Vagina (tissue), 2 donors: Measurements from ENCODE around the gene TBX1. TPM values are rescaled to one million over a fixed set of nuclear protein-coding genes. Genes with fewer than 3 reads are reported as not detected.
A peak's percentile ranks its signal among the peaks of the same experiment; 100 is the strongest.

Experiments used
- DNase-seq, 2 donors: peaks; one replicate each; pipeline ENCODE4 v3.0.0-alpha.2; 2017; ENCODE audit errors: extremely low spot score in 2 of 2
- H3K27ac ChIP-seq: fragments of 200-600 bp; sonication (generic); one replicate; pipeline ENCODE4 v1.5.1; 2019
- H3K27me3 ChIP-seq: fragments of 200-600 bp; sonication (generic); one replicate; pipeline ENCODE4 v1.5.1; 2019
- H3K36me3 ChIP-seq, 2 donors: fragments of 200-600 bp; sonication (generic); one replicate each; pipeline ENCODE4 v1.5.1; 2017 to 2019
- H3K4me1 ChIP-seq: fragments of 200-600 bp; sonication (generic); one replicate; pipeline ENCODE4 v1.5.1; 2019
- H3K4me3 ChIP-seq, 2 donors: fragments of 200-600 bp; sonication (generic); 1 replicate in 1 of 2; 2 replicates in 1 of 2; pipeline ENCODE4 v1.5.1; 2016 to 2019
- H3K9me3 ChIP-seq: fragments of 200-600 bp; sonication (generic); one replicate; pipeline ENCODE4 v1.5.1; 2019
- POLR2A ChIP-seq, 2 donors: fragments of 450-650 bp; IDR thresholded peaks; one replicate each; pipeline ENCODE4 v1.6.1; 2017; ENCODE audit warnings: antibody characterized with exemption in 2 of 2, mild to moderate bottlenecking in 2 of 2, moderate library complexity in 2 of 2
- POLR2AphosphoS5 ChIP-seq, 2 donors: sonication (generic); formaldehyde crosslinking; IDR thresholded peaks; one replicate each; pipeline ENCODE4 v1.9.0; 2017; ENCODE audit warnings: antibody characterized with exemption in 2 of 2, mild to moderate bottlenecking in 2 of 2, low read depth in 1 of 2; ENCODE audit not compliant: insufficient read depth in 1 of 2
- intact Hi-C: fragments of 100-400 bp; cut with DNase I; formaldehyde crosslinking; loops from one replicate; pipeline ENCODE4 v1.15.1; 2023
- total RNA-seq: library from RNA; depleted of rRNA; stranded (reverse); fragments of >200 nt; gene quantifications from one replicate; pipeline ENCODE4 v1.2.3, GENCODE V29; 2016
- TF ChIP-seq, protein P1 (sequence below), 3 experiments: fragments of 450-650 bp in 2 of 3; fragments of 200-600 bp in 1 of 3; sonication (generic) in 1 of 3; IDR thresholded peaks; one replicate each; pipeline ENCODE4 v1.5.1; 2017 to 2019; ENCODE audit warnings: antibody characterized with exemption in 3 of 3, mild to moderate bottlenecking in 2 of 3, moderate library complexity in 2 of 3

TBX1 gene
- total RNA-seq: 7.1 TPM

- no peak within 1 kb of the TSS for H3K27ac ChIP-seq
- H3K36me3 ChIP-seq: no peaks in the 10 kb centered on the region
- no peaks in the 10 kb centered on the region for H3K9me3 ChIP-seq
- H3K4me3 ChIP-seq: peak within 1 kb of the TSS; percentile 32 to 44
- intact Hi-C loops: no loop called here
- no peak for TF ChIP-seq POLR2AphosphoS5 (IDR thresholded peaks at IDR 0.05; ENCODE audit: insufficient read depth in 1 of 2, low read depth in 1 of 2)
- TF ChIP-seq, protein P1, sequence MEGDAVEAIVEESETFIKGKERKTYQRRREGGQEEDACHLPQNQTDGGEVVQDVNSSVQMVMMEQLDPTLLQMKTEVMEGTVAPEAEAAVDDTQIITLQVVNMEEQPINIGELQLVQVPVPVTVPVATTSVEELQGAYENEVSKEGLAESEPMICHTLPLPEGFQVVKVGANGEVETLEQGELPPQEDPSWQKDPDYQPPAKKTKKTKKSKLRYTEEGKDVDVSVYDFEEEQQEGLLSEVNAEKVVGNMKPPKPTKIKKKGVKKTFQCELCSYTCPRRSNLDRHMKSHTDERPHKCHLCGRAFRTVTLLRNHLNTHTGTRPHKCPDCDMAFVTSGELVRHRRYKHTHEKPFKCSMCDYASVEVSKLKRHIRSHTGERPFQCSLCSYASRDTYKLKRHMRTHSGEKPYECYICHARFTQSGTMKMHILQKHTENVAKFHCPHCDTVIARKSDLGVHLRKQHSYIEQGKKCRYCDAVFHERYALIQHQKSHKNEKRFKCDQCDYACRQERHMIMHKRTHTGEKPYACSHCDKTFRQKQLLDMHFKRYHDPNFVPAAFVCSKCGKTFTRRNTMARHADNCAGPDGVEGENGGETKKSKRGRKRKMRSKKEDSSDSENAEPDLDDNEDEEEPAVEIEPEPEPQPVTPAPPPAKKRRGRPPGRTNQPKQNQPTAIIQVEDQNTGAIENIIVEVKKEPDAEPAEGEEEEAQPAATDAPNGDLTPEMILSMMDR (IDR thresholded peaks at IDR 0.05): no peak
- TF ChIP-seq POLR2A (IDR thresholded peaks at IDR 0.05): no peak
- H3K27me3 ChIP-seq: peaks cover 7% of the 10 kb centered on the region
- no peak for DNase-seq
- peaks cover 38% of the 10 kb centered on the region for H3K4me1 ChIP-seq
Measured at GRCh38 chr22:19760058-19760950, at the start of gene TBX1. TSS of gene TBX1 (plus strand) at chr22:19760778. CDS start at chr22:19760844, 66 bp downstream.

DNA sequence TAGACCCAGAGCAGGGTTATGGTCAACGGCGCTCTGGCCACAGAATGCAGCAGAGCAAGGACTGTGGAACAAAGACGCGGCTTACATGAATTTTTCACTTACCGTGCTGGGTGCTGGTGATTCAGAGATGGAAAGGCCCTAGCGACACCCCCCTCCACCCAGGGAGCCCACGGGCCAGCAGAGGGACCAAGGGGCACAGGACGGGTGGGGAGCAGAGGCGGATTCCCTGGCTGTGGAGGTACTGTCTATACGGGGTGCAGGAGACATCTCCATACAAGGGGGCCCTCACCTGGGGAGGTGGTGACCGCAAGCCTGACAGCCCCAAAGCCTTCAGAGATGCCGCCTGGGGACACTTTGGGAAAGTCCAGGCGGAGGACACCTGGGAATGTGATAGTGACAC, 47.3 kb upstream of the TBX1 start:
- Histone ChIP-seq H3K27ac (peak overlapping the region; percentile 75), H3K27me3 (no peaks in the 10 kb centered on the region), H3K36me3 (no peaks in the 10 kb centered on the region), H3K9me3 (no peaks in the 10 kb centered on the region), H3K4me1 (peaks cover 62% of the 10 kb centered on the region), H3K4me3 (no peak overlapping the region)
- no peak for TF ChIP-seq POLR2AphosphoS5 (IDR thresholded peaks at IDR 0.05; ENCODE audit: insufficient read depth in 1 of 2, low read depth in 1 of 2)
- no peak for TF ChIP-seq POLR2A (IDR thresholded peaks at IDR 0.05)
- TF ChIP-seq, protein P1 (IDR thresholded peaks at IDR 0.05): no peak
- DNase-seq: no peak
- intact Hi-C loops: no loop called here

DNA sequence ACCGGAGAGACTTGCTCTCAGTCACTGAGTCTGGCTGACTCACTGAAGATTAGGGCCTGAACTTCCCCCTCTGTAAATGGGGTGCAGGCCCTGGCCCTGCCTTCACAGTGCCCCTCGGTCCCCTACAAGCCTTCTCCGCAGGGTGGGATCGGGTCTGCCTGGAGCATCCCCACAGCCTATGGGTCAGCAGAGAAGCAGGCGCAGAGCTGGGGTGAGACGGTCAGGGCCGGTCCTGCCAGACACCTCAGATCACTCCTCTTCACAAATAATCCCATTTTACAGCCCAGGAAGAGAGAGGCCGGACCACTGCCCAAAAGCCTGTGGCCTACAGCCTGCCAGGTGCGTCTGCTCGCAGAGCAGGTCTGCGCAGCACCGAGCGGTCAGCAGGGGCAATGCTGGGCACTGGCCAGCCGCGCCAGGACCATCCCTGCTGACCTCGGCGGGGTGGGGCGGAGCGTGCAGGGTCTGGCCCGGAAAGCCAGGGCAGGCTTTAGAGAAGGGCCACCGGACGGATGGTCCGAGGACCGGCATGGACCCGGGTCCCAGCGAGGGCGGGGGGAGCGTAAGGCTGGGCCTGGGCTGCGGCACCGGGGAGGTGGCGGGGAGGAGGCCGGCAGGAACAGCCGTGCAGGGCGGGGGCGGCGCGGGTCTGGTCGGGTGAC, 46.8 kb upstream of the TBX1 start:
- Histone ChIP-seq H3K4me3 (peak overlapping the region; percentile 78 to 87), H3K4me1 (peaks cover 61% of the 10 kb centered on the region), H3K36me3 (no peaks in the 10 kb centered on the region), H3K27ac (peak overlapping the region; percentile 75), H3K9me3 (no peaks in the 10 kb centered on the region), H3K27me3 (no peaks in the 10 kb centered on the region)
- intact Hi-C loops: no loop called here
- TF ChIP-seq, protein P1 (IDR thresholded peaks at IDR 0.05): no peak
- TF ChIP-seq POLR2A (IDR thresholded peaks at IDR 0.05) (no peak), POLR2AphosphoS5 (IDR thresholded peaks at IDR 0.05; ENCODE audit: insufficient read depth in 1 of 2, low read depth in 1 of 2) (no peak)
- no peak for DNase-seq

DNA sequence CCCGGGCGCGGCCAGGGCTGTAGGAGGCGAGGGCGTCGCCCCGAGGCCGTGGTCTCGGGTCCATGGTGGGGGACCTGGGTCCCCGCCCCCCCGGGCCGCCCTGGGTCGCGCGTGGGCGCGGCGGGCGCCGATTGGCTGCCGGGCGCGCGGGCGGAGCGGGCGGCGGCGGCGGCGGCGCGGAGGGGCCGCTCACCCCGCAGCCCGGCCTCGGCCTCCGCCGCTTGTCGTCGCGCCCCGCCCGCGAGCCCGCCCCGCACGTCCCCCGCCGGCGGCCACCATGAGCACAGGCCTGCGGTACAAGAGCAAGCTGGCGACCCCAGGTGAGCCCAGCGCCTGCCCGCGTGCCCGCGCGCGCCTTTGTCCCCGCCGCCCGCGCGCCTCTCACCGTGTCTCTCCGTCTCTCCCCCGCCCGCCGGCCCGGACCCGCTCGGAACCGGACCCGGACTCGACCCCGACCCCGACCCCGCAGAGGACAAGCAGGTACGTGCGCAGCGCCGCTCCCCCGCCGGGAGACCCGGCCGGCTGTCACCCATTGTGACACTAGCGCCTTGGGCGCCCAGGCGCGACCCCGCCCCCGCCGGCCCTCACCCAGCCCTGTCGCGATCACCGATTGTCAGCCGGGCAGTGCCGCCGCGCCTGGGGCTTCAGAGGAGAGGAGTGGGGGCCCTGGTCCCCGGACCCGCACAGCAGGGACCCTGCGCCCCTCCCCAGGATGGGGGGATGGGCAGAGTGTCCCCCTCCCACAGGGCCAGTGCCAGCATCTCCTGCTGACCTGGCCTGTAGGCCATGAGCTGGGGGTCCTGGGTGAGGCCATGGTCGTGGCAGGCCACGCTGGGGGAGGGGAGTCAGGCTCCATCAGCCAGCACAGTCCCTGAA, 46.0 kb upstream of the TBX1 start, which contains the start of gene SEPTIN5:
Gene SEPTIN5 (plus strand): TSS at position 192 of the 876 bp plus-strand sequence. CDS start 86 bp downstream, at position 278.
- DNase-seq: no peak
- Histone ChIP-seq H3K4me1 (peaks cover 64% of the 10 kb centered on the region), H3K36me3 (no peaks in the 10 kb centered on the region), H3K4me3 (peak within 1 kb of the TSS; percentile 78 to 87), H3K27ac (peak within 1 kb of the TSS; percentile 85), H3K9me3 (no peaks in the 10 kb centered on the region), H3K27me3 (no peaks in the 10 kb centered on the region)
- intact Hi-C loops: loop anchor here (5.0 kb wide), 1 partner anchor 32 kb away; no protein-coding TSS in a partner anchor
- TF ChIP-seq, protein P1 (IDR thresholded peaks at IDR 0.05): no peak
